Measurements from ENCODE around the gene IDH3B. TPM values are rescaled to one million over a fixed set of nuclear protein-coding genes. Genes with fewer than 3 reads are reported as not detected.

Gene IDH3B
- total and polyA plus RNA-seq, 9 donors, result 90.9 to 112 (median 102) TPM

GRCh38 chr20:2625062-2625461 lies 39.0 kb downstream of the IDH3B start:
- H3K27ac ChIP-seq (ENCODE audit: low read length), result no peak overlapping the region
- no peak for DNase-seq
- 40% methylated on average over 1 of the region's 2 CpGs for WGBS (ENCODE audit: insufficient coverage)
- peaks cover 6% of the 10 kb centered on the region for H3K9me3 ChIP-seq (replicated peaks; ENCODE audit: control insufficient read depth, low read depth, low read length)
- no peaks in the 10 kb centered on the region for H3K36me3 ChIP-seq (ENCODE audit: control insufficient read depth, insufficient read depth, low read length)
- no peaks in the 10 kb centered on the region for H3K4me1 ChIP-seq (ENCODE audit: control insufficient read depth, insufficient read depth, low read length)
- peaks cover 4% of the 10 kb centered on the region for H3K27me3 ChIP-seq (ENCODE audit: control insufficient read depth, insufficient read depth, low read length)
- no peak overlapping the region for H3K4me3 ChIP-seq (ENCODE audit: low read length)

GRCh38 chr20:2624190-2624589 lies 39.8 kb downstream of the IDH3B start:
- Histone ChIP-seq H3K36me3 (ENCODE audit: control insufficient read depth, insufficient read depth, low read length) (no peaks in the 10 kb centered on the region), H3K27me3 (ENCODE audit: control insufficient read depth, insufficient read depth, low read length) (peaks cover 6% of the 10 kb centered on the region), H3K4me3 (ENCODE audit: low read length) (no peak overlapping the region), H3K9me3 (replicated peaks; ENCODE audit: control insufficient read depth, low read depth, low read length) (peaks cover 8% of the 10 kb centered on the region), H3K4me1 (ENCODE audit: control insufficient read depth, insufficient read depth, low read length) (no peaks in the 10 kb centered on the region), H3K27ac (ENCODE audit: low read length) (no peak overlapping the region)
- 79% methylated on average over 4 of the region's 4 CpGs for WGBS (ENCODE audit: insufficient coverage)
- DNase-seq, result no peak

GRCh38 chr20:2619961-2620595 lies 43.9 kb downstream of the IDH3B start:
- H3K4me1 ChIP-seq (ENCODE audit: control insufficient read depth, insufficient read depth, low read length), result no peaks in the 10 kb centered on the region
- no peak for DNase-seq
- H3K36me3 ChIP-seq (ENCODE audit: control insufficient read depth, insufficient read depth, low read length), result no peaks in the 10 kb centered on the region
- no peak overlapping the region for H3K27ac ChIP-seq (ENCODE audit: low read length)
- no CpG with 5 or more reads among the region's 3 CpGs for WGBS (ENCODE audit: insufficient coverage)
- H3K9me3 ChIP-seq (replicated peaks; ENCODE audit: control insufficient read depth, low read depth, low read length), result peaks cover 2% of the 10 kb centered on the region
- peaks cover 6% of the 10 kb centered on the region for H3K27me3 ChIP-seq (ENCODE audit: control insufficient read depth, insufficient read depth, low read length)
- no peak overlapping the region for H3K4me3 ChIP-seq (ENCODE audit: low read length)

GRCh38 chr20:2619337-2619736 lies 44.7 kb downstream of the IDH3B start:
- no peak for DNase-seq
- Histone ChIP-seq H3K4me1 (ENCODE audit: control insufficient read depth, insufficient read depth, low read length) (no peaks in the 10 kb centered on the region), H3K27ac (ENCODE audit: low read length) (no peak overlapping the region), H3K9me3 (replicated peaks; ENCODE audit: control insufficient read depth, low read depth, low read length) (peaks cover 2% of the 10 kb centered on the region), H3K36me3 (ENCODE audit: control insufficient read depth, insufficient read depth, low read length) (no peaks in the 10 kb centered on the region), H3K4me3 (ENCODE audit: low read length) (no peak overlapping the region), H3K27me3 (ENCODE audit: control insufficient read depth, insufficient read depth, low read length) (peaks cover 6% of the 10 kb centered on the region)
- WGBS (ENCODE audit: insufficient coverage), result no CpG with 5 or more reads among the region's 2 CpGs

GRCh38 chr20:2618815-2619214 lies 45.2 kb downstream of the IDH3B start:
- H3K27ac ChIP-seq (ENCODE audit: low read length), result no peak overlapping the region
- H3K4me3 ChIP-seq (ENCODE audit: low read length), result no peak overlapping the region
- no peaks in the 10 kb centered on the region for H3K4me1 ChIP-seq (ENCODE audit: control insufficient read depth, insufficient read depth, low read length)
- DNase-seq, result no peak
- peaks cover 2% of the 10 kb centered on the region for H3K9me3 ChIP-seq (replicated peaks; ENCODE audit: control insufficient read depth, low read depth, low read length)
- no peaks in the 10 kb centered on the region for H3K36me3 ChIP-seq (ENCODE audit: control insufficient read depth, insufficient read depth, low read length)
- H3K27me3 ChIP-seq (ENCODE audit: control insufficient read depth, insufficient read depth, low read length), result peaks cover 7% of the 10 kb centered on the region
- 73% methylated on average over 3 of the region's 6 CpGs for WGBS (ENCODE audit: insufficient coverage)

- Histone ChIP-seq H3K9me3 (replicated peaks; ENCODE audit: control insufficient read depth, low read depth, low read length) (peaks cover 2% of the 10 kb centered on the region), H3K27ac (ENCODE audit: low read length) (no peak overlapping the region), H3K27me3 (ENCODE audit: control insufficient read depth, insufficient read depth, low read length) (peaks cover 8% of the 10 kb centered on the region), H3K4me3 (ENCODE audit: low read length) (no peak overlapping the region), H3K4me1 (ENCODE audit: control insufficient read depth, insufficient read depth, low read length) (no peaks in the 10 kb centered on the region), H3K36me3 (ENCODE audit: control insufficient read depth, insufficient read depth, low read length) (no peaks in the 10 kb centered on the region)
- 74% methylated on average over 13 of the region's 16 CpGs for WGBS (ENCODE audit: insufficient coverage)
- no peak for DNase-seq
Measured at GRCh38 chr20:2617099-2617714, 46.8 kb downstream of the IDH3B start.

- 72% methylated on average over 9 of the region's 9 CpGs for WGBS (ENCODE audit: insufficient coverage)
- H3K4me1 ChIP-seq (ENCODE audit: control insufficient read depth, insufficient read depth, low read length), result no peaks in the 10 kb centered on the region
- H3K27ac ChIP-seq (ENCODE audit: low read length), result no peak overlapping the region
- peaks cover 2% of the 10 kb centered on the region for H3K9me3 ChIP-seq (replicated peaks; ENCODE audit: control insufficient read depth, low read depth, low read length)
- no peaks in the 10 kb centered on the region for H3K36me3 ChIP-seq (ENCODE audit: control insufficient read depth, insufficient read depth, low read length)
- H3K27me3 ChIP-seq (ENCODE audit: control insufficient read depth, insufficient read depth, low read length), result peaks cover 8% of the 10 kb centered on the region
- DNase-seq, result no peak
- no peak overlapping the region for H3K4me3 ChIP-seq (ENCODE audit: low read length)
Measured at GRCh38 chr20:2616634-2617033, 47.4 kb downstream of the IDH3B start.

- no peak for DNase-seq
- H3K4me1 ChIP-seq (ENCODE audit: control insufficient read depth, insufficient read depth, low read length), result no peaks in the 10 kb centered on the region
- H3K27me3 ChIP-seq (ENCODE audit: control insufficient read depth, insufficient read depth, low read length), result peaks cover 6% of the 10 kb centered on the region
- no peaks in the 10 kb centered on the region for H3K36me3 ChIP-seq (ENCODE audit: control insufficient read depth, insufficient read depth, low read length)
- no CpG with 5 or more reads among the region's 3 CpGs for WGBS (ENCODE audit: insufficient coverage)
- peaks cover 3% of the 10 kb centered on the region for H3K9me3 ChIP-seq (replicated peaks; ENCODE audit: control insufficient read depth, low read depth, low read length)
- no peak overlapping the region for H3K4me3 ChIP-seq (ENCODE audit: low read length)
- no peak overlapping the region for H3K27ac ChIP-seq (ENCODE audit: low read length)
Measured at GRCh38 chr20:2612073-2612472, 51.9 kb downstream of the IDH3B start.

- WGBS (ENCODE audit: insufficient coverage), result 50% methylated on average over 2 of the region's 6 CpGs
- H3K36me3 ChIP-seq (ENCODE audit: control insufficient read depth, insufficient read depth, low read length), result no peaks in the 10 kb centered on the region
- H3K4me1 ChIP-seq (ENCODE audit: control insufficient read depth, insufficient read depth, low read length), result no peaks in the 10 kb centered on the region
- H3K27ac ChIP-seq (ENCODE audit: low read length), result no peak overlapping the region
- DNase-seq, result no peak
- H3K9me3 ChIP-seq (replicated peaks; ENCODE audit: control insufficient read depth, low read depth, low read length), result peaks cover 8% of the 10 kb centered on the region
- H3K27me3 ChIP-seq (ENCODE audit: control insufficient read depth, insufficient read depth, low read length), result peaks cover 6% of the 10 kb centered on the region
- no peak overlapping the region for H3K4me3 ChIP-seq (ENCODE audit: low read length)
Measured at GRCh38 chr20:2610941-2611720, 52.9 kb downstream of the IDH3B start.

GRCh38 chr20:2610326-2610725 lies 53.7 kb downstream of the IDH3B start:
- DNase-seq, result no peak

More at GRCh38 chr20:2610326-2610725, 53.7 kb downstream of the IDH3B start:
- 98% methylated on average over 4 of the region's 6 CpGs for WGBS (ENCODE audit: insufficient coverage)
- Histone ChIP-seq H3K36me3 (ENCODE audit: control insufficient read depth, insufficient read depth, low read length) (no peaks in the 10 kb centered on the region), H3K27ac (ENCODE audit: low read length) (no peak overlapping the region), H3K9me3 (replicated peaks; ENCODE audit: control insufficient read depth, low read depth, low read length) (peaks cover 11% of the 10 kb centered on the region), H3K4me3 (ENCODE audit: low read length) (no peak overlapping the region), H3K4me1 (ENCODE audit: control insufficient read depth, insufficient read depth, low read length) (no peaks in the 10 kb centered on the region), H3K27me3 (ENCODE audit: control insufficient read depth, insufficient read depth, low read length) (peaks cover 6% of the 10 kb centered on the region)

Measured in muscle of leg (tissue), 11 donors.